ENCODE results near the gene TSHZ2.
"Not testable (repeated sequence)": the region's sequence is repeated elsewhere in the genome, so short reads cannot be mapped to it uniquely, and the experiment has no call there.

TSHZ2 gene

GRCh38 chr20:53454675-53455276 is 482.6 kb downstream of the TSHZ2 start:
- no peak for DNase-seq (ENCODE audit: low read depth)

GRCh38 chr20:53463101-53463972 is 491.2 kb downstream of the TSHZ2 start:
- DNase-seq (ENCODE audit: low read depth), result no peak

GRCh38 chr20:53466279-53466678 is 494.1 kb downstream of the TSHZ2 start:
- no peak for DNase-seq (ENCODE audit: low read depth)

GRCh38 chr20:53468587-53468986 is 496.4 kb downstream of the TSHZ2 start:
- no peak for DNase-seq (ENCODE audit: low read depth)

- not testable (repeated sequence) for DNase-seq (ENCODE audit: low read depth)
Measured at GRCh38 chr20:53472859-53473258, 500.7 kb downstream of the TSHZ2 start.

- no peak for DNase-seq (ENCODE audit: low read depth)
Measured at GRCh38 chr20:53480913-53481312, 508.8 kb downstream of the TSHZ2 start.

DNA sequence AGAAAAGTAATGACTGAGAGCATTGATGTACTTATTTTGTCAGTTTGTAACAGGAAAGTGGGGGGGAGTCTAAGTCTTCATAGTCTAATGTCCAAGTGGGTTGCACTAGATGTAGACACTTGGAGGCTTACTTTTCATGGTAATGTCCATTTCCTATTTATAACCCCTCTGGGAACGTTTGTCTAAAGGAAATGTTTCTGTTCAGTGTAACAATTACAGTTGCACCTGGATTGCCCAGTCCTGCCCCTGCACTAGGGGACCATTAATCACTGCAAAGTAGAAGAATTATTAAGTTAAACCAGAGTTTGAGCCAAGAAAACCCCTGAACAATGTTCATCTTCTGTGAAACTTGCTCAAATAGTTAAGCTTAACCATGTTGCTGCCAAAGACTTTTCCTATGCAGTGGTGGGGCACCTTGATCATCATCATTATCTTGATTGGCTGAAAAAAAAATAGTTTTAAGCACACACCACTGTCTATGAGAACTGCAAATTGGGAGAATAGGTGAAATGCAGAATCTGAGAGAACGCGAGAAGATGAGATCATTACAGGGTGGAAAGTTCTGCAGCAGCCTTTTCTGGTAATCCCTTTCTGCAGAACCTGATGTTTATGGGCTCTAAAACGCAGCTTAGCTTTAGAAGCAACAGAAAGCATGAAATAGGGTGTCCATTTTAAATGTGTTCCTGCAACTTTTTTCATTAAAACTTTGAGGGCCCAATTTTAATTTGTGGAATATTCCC is 515.5 kb downstream of the TSHZ2 start:
- no peak for DNase-seq (ENCODE audit: low read depth)

GRCh38 chr20:53488775-53489272 is 516.7 kb downstream of the TSHZ2 start:
- DNase-seq (ENCODE audit: low read depth), result no peak

DNA sequence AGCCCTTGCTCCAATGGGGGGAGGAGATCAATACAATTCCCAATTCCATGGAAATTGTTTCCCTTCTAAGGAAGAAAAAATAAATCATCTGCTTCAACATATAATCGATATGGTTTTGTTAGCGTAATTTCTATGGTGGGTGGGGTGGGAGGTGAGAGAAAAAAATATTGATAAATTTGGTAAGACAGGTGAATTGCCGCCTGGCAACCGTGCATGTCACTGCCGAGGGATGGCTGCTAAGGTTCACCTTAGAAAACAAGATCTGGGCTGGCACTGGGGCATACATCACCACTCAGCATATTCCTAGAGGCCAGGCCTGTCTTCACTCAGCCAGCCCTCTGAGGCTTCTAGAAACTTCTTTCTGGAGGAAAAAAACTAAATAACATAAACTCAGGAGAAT is 517.4 kb downstream of the TSHZ2 start:
- no peak for DNase-seq (ENCODE audit: low read depth)

- DNase-seq (ENCODE audit: low read depth), result no peak
Measured at GRCh38 chr20:53490620-53491019, 518.5 kb downstream of the TSHZ2 start.

DNA sequence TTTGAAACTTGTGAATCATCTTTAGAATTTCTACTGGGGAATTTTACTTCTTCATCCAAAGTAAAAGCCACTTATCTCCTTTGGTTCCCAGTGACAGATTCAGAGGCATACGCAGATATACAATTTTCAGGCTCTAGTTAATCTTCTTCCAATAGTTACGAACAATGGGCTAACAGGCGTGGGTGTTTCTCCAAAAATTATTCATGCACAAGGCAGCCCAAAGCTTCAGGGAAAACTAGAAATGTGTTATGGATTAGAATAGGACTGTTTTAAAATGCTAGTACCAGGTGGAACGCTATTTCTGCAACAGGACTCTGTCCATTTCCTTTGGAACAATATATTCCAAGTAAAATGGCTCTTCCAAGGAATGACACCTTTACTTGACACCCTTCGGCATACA is 519.3 kb downstream of the TSHZ2 start:
- no peak for DNase-seq (ENCODE audit: low read depth)

- no peak for DNase-seq (ENCODE audit: low read depth)
Measured at GRCh38 chr20:53492212-53492611, 520.1 kb downstream of the TSHZ2 start.

GRCh38 chr20:53493311-53493857 is 521.2 kb downstream of the TSHZ2 start:
- no peak for DNase-seq (ENCODE audit: low read depth)

DNA sequence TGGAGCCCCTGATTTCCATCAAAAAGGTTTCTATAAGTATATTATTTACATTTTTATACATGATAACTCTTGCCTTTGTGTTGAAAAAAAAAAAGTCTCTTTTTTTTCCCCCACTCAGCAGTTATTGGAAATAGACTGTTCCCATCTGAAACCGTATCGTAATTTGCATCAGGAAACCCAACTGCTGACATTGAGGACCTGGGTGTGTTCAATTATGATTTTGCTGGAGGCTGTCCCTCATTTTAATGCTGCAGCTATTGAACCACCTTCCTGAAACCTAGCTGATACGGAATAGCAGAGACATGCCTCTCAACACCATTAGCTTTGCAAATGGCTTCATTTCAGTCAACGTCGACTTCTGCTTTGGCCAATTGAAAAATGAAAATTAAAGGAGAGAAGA is 522.6 kb downstream of the TSHZ2 start:
- no peak for DNase-seq (ENCODE audit: low read depth)

DNA sequence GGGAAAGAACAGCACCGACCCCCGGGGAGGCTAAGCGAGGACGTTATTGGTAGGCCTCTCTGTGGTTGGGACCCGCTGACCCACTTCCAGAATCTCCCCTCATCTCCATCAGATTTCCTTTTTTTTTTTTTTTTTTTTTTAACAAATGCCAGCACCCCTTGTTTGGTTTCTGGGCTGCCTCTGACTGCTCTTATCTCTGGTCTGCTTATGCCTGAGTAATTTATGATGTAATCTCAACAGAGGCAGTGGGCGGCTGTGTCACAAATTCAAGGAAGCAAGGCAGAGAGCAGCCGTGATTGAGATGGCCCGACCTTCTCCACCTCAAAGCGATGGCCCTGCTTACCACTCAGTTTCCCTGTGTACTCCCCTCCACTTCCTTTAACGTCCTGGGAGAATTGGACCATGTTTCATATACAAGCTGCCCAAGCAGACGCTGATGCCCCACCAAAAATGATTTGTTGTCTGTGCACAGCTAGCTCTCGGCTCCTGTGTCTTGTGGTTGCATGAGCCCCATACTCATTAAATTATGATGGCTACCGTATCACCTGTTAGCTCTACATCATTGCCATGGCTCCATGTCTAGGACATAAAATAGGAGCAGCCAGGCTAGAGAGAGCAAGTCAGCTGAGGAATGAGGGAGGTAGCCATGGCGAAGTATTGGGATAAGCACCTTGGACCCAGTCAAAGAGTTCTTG is 523.4 kb downstream of the TSHZ2 start:
- DNase-seq (ENCODE audit: low read depth), result no peak

DNA sequence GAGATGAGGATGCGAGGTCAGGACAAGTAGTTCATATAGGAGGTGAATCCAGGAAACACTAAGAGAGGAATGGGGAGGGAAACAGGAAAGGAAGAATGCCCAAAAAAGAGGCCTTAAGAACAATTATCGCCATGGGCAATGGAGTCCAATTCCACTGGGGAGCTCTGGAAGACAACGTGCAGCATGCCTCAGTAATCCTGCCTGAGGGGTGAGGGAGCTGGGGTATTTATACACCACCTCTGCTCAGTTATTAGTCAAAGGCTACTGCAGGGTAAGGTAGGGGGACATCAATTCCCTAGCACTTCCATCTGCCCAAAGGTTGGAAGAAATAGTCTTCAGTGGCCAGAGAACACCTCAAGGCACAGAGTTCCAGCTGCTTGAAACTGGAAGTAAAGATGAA is 525.1 kb downstream of the TSHZ2 start:
- DNase-seq (ENCODE audit: low read depth), result no peak

GRCh38 chr20:53498341-53498740 is 526.2 kb downstream of the TSHZ2 start:
- no peak for DNase-seq (ENCODE audit: low read depth)

DNA sequence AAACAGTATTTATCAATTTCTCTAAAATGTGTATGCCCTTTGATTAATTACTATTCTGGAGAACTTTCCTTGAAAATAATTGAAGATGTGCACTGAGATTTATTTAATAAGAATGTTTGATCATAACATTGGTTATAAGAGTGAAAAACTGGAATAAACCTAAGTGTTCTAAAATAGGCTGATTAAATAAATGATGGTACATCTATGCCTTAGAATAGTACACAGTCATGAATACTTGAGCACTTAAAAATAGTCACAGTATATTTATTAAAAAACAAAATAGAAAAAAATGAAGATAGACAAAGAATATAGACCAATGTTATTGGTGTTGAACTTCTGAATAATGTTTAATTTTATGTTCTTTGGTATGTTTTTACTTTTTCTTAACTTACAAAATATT is 528.5 kb downstream of the TSHZ2 start:
- no peak for DNase-seq (ENCODE audit: low read depth)

DNA sequence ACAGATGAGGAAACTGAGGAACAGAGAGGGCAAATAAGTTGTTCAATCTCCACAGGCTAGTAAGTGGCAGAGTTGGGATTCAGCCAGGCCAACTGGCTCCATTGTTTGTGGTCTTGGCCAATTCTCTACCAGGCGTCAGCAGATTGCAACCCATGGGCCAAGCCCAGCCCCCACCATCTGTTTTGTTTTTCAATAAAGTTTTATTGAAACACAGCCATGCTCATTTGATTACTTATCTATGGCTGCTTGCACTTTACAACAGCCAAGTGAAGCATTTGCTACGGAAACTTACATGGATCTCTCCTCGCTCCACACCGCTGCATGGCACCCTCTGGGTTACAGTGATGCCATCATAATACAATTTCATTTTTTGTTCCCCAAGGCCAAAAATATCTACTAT is 530.7 kb downstream of the TSHZ2 start:
- DNase-seq (ENCODE audit: low read depth), result no peak

GRCh38 chr20:53503517-53503919 is 531.4 kb downstream of the TSHZ2 start:
- DNase-seq (ENCODE audit: low read depth), result no peak

- not testable (repeated sequence) for DNase-seq (ENCODE audit: low read depth)
Measured at GRCh38 chr20:53504106-53504505, 531.9 kb downstream of the TSHZ2 start.

DNA sequence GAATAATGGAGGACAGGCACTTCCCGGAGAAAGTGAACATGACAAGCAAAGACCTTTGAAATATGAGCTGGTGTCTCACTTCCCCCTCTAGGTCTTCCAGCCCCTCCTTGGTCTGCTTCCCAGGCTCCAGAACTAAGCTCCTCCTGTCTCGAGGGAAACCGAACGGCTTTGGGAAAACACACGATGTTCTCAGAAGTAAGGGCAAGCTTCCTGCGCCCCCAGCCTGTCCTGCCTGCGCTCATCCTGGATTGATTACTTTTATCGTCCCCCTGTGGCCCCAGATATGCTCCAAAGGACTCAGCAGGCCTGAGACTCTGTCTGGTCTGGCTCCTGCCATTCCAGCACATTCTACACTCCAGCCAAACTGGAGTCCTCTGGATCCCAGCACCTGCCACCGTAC is 538.1 kb downstream of the TSHZ2 start:
- no peak for DNase-seq (ENCODE audit: low read depth)

Measured in GM04504 (cell line).